HCT116 (cell line): ENCODE results near the gene FSTL4. TPM values are rescaled to one million over a fixed set of nuclear protein-coding genes. Genes with fewer than 3 reads are reported as not detected.

Experiments used
- ATAC-seq: fragments of 200-7000 bp; cut with Tn5 transposase; 2 replicates; pipeline ENCODE4 v1.9.1; 2020; ENCODE audit warnings: mild to moderate bottlenecking, moderate library complexity
- BruUV-seq: library from RNA; stranded (reverse); fragments of 400-500 nt; replicated peaks from 2 replicates; lab custom pipeline; 2021; lab: Mats Ljungman, UMichigan
- CTCF ChIA-PET: fragments of 300-600 bp; sonication (Branson Sonifier 250); formaldehyde crosslinking; loops from one replicate; lab custom pipeline; 2021; ENCODE audit warnings: antibody characterized with exemption; lab: Charles Lee
- POLR2A ChIA-PET: fragments of 300-600, 350-600 bp; sonication (Branson Sonifier 250); formaldehyde crosslinking; loops from one replicate; lab custom pipeline; 2021; ENCODE audit warnings: antibody characterized with exemption; lab: Charles Lee
- RAD21 ChIA-PET, 2 experiments: fragments of 300-600 bp; sonication (Branson Sonifier 250); formaldehyde crosslinking; loops; one replicate each; lab custom pipeline; 2023; ENCODE audit warnings: low total read pairs in 2 of 2; ENCODE audit not compliant: uncharacterized antibody in 2 of 2, unreplicated experiment in 2 of 2, low non-redundant PET in 1 of 2; lab: Charles Lee
- DNase-seq: peaks from one replicate; pipeline ENCODE4 v3.0.0-alpha.2; 2010; ENCODE audit warnings: low read depth, low spot score
- H2AFZ ChIP-seq: fragments of 200-600 bp; shearing (Covaris generic), sonication (generic); 2 replicates; pipeline ENCODE4 v1.6.1; 2017; ENCODE audit warnings: low read depth, mixed run types, mixed read lengths, antibody characterized with exemption, low read length; ENCODE audit not compliant: poor library complexity, severe bottlenecking
- H3K27ac ChIP-seq: 2 replicates; pipeline ENCODE4 v1.5.1; 2012; ENCODE audit warnings: low read depth, low read length
- H3K27me3 ChIP-seq: fragments of 200-600 bp; sonication (generic); 2 replicates; pipeline ENCODE4 v1.6.1; 2016; ENCODE audit warnings: mixed run types, low read length, mixed read lengths; ENCODE audit not compliant: insufficient read depth
- H3K36me3 ChIP-seq, 2 experiments: fragments of 200-500 bp in 1 of 2; fragments of 200-600 bp in 1 of 2; sonication (Bioruptor generic) in 1 of 2; sonication (generic) in 1 of 2; 2 replicates each; pipeline versions ENCODE4 v1.5.1 to v1.6.1; 2014 to 2016; ENCODE audit warnings: low read length in 2 of 2, inconsistent platforms in 1 of 2, mixed read lengths in 1 of 2, mixed run types in 1 of 2; ENCODE audit not compliant: insufficient read depth in 2 of 2, control insufficient read depth in 1 of 2
- H3K4me1 ChIP-seq, 2 experiments: fragments of 200-600 bp in 1 of 2; sonication (generic) in 1 of 2; 2 replicates each; pipeline versions ENCODE4 v1.5.1 to v1.6.1; 2012 to 2017; ENCODE audit warnings: low read length in 2 of 2, inconsistent platforms in 1 of 2, mild to moderate bottlenecking in 1 of 2, mixed read lengths in 1 of 2, mixed run types in 1 of 2, moderate library complexity in 1 of 2; ENCODE audit not compliant: insufficient read depth in 2 of 2, control insufficient read depth in 1 of 2
- H3K4me2 ChIP-seq: fragments of 200-600 bp; sonication (generic); 2 replicates; pipeline ENCODE4 v1.6.1; 2017; ENCODE audit warnings: mixed run types, low read length, mixed read lengths
- H3K4me3 ChIP-seq, 2 experiments: fragments of 200-600 bp in 1 of 2; sonication (generic) in 1 of 2; replicated peaks in 1 of 2; 2 replicates each; pipeline ENCODE4 v1.5.1; 2011 to 2016; ENCODE audit warnings: low read length in 2 of 2, control low read depth in 1 of 2, low read depth in 1 of 2, mild to moderate bottlenecking in 1 of 2, mixed read lengths in 1 of 2, mixed run types in 1 of 2
- H3K79me2 ChIP-seq: fragments of 200-600 bp; sonication (generic); 2 replicates; pipeline ENCODE4 v1.6.1; 2017; ENCODE audit warnings: mild to moderate bottlenecking, mixed run types, low read length, moderate library complexity, mixed read lengths; ENCODE audit not compliant: insufficient read depth
- H3K9ac ChIP-seq: fragments of 200-600 bp; sonication (generic); 2 replicates; pipeline ENCODE4 v1.6.1; 2016; ENCODE audit warnings: low read length, mixed read lengths
- H3K9me2 ChIP-seq: fragments of 200-600 bp; sonication (generic), shearing (Covaris generic); 2 replicates; pipeline ENCODE4 v1.6.1; 2017; ENCODE audit warnings: mixed run types, mild to moderate bottlenecking, moderate library complexity; ENCODE audit not compliant: insufficient read depth
- H3K9me3 ChIP-seq, 2 experiments: fragments of 200-500 bp in 1 of 2; fragments of 200-600 bp in 1 of 2; sonication (Bioruptor generic) in 1 of 2; sonication (generic) in 1 of 2; 2 replicates each; pipeline ENCODE4 v1.6.1; 2014 to 2017; ENCODE audit warnings: low read length in 2 of 2, mixed read lengths in 2 of 2, inconsistent platforms in 1 of 2, low read depth in 1 of 2, mild to moderate bottlenecking in 1 of 2, mixed run types in 1 of 2, moderate library complexity in 1 of 2; ENCODE audit not compliant: control insufficient read depth in 1 of 2, insufficient read depth in 1 of 2
- H4K20me1 ChIP-seq: fragments of 200-600 bp; sonication (generic), shearing (Covaris generic); 2 replicates; pipeline ENCODE4 v1.6.1; 2017; ENCODE audit warnings: mixed run types, mild to moderate bottlenecking, moderate library complexity; ENCODE audit not compliant: insufficient read depth
- CTCF ChIP-seq, 3 experiments: fragments of 200-600 bp in 1 of 3; sonication (generic) in 1 of 3; IDR thresholded peaks in 2 of 3; conservative IDR thresholded peaks in 1 of 3; 2 replicates each; pipeline ENCODE4 v1.5.1; 2012 to 2017; ENCODE audit warnings: low read depth in 2 of 3, low read length in 2 of 3, antibody characterized with exemption in 1 of 3, borderline replicate concordance in 1 of 3, control low read depth in 1 of 3, mild to moderate bottlenecking in 1 of 3, mixed read lengths in 1 of 3, mixed run types in 1 of 3, moderate library complexity in 1 of 3; ENCODE audit not compliant: insufficient read depth in 1 of 3
- EGR1 ChIP-seq: IDR thresholded peaks from 2 replicates; pipeline ENCODE4 v1.6.1; 2012; ENCODE audit warnings: low read depth
- ELF1 ChIP-seq: IDR thresholded peaks from 2 replicates; pipeline ENCODE4 v1.6.1; 2012; ENCODE audit warnings: low read depth, borderline replicate concordance
- EZH2 ChIP-seq: fragments of 200-600 bp; sonication (generic); IDR thresholded peaks from 2 replicates; pipeline ENCODE4 v1.6.1; 2017; ENCODE audit warnings: antibody characterized with exemption, mixed run types
- FOSL1 ChIP-seq: IDR thresholded peaks from 2 replicates; pipeline ENCODE4 v1.6.1; 2012; ENCODE audit warnings: low read depth
- JUND ChIP-seq: IDR thresholded peaks from 2 replicates; pipeline ENCODE4 v1.6.1; 2012
- MAX ChIP-seq: IDR thresholded peaks from 2 replicates; pipeline ENCODE4 v1.6.1; 2012
- RAD21 ChIP-seq: IDR thresholded peaks from 2 replicates; pipeline ENCODE4 v1.6.1; 2012; ENCODE audit warnings: low read depth, mild to moderate bottlenecking
- SP1 ChIP-seq: IDR thresholded peaks from 2 replicates; pipeline ENCODE4 v1.6.1; 2012; ENCODE audit warnings: low read depth
- SRF ChIP-seq: IDR thresholded peaks from 2 replicates; pipeline ENCODE4 v1.6.1; 2012; ENCODE audit warnings: low read depth
- TCF7L2 ChIP-seq: IDR thresholded peaks from 2 replicates; pipeline ENCODE4 v1.7.0; 2011; ENCODE audit warnings: borderline replicate concordance, inconsistent platforms; ENCODE audit not compliant: insufficient read depth, insufficient read length; ENCODE audit errors: extremely low read depth
- YY1 ChIP-seq: IDR thresholded peaks from 2 replicates; pipeline ENCODE4 v1.6.1; 2011; ENCODE audit warnings: low read length, low read depth, moderate library complexity, mild to moderate bottlenecking; ENCODE audit not compliant: insufficient replicate concordance; ENCODE audit errors: extremely low read depth
- ZFX ChIP-seq: fragments of 450-650 bp; IDR thresholded peaks from 2 replicates; pipeline ENCODE4 v1.6.1; 2017
- intact Hi-C: fragments of 100-400 bp; cut with micrococcal nuclease; formaldehyde crosslinking; loops from 2 replicates; pipeline ENCODE4 v1.10.0; 2022
- total RNA-seq: library from RNA; stranded (reverse); gene quantifications from one replicate; pipeline ENCODE4 v1.2.1, GENCODE V29; 2021; ENCODE audit not compliant: unreplicated experiment
- TF ChIP-seq, protein P1 (sequence below): IDR thresholded peaks from 2 replicates; pipeline ENCODE4 v1.6.1; 2012

Gene FSTL4
- total RNA-seq, 1 experiment from 2014 or later, result 0.37 TPM

- CTCF ChIA-PET, result no interaction called here
These were observed 407.1 kb downstream of the FSTL4 start for GRCh38 chr5:133205204-133205603.

More at GRCh38 chr5:133205204-133205603, 407.1 kb downstream of the FSTL4 start:
- no peak overlapping the region for H3K27ac ChIP-seq
- no peak overlapping the region for H2AFZ ChIP-seq
- no peak overlapping the region for H3K4me2 ChIP-seq
- H3K36me3 ChIP-seq, result no peaks in the 10 kb centered on the region
- peaks cover 4 to 10% of the 10 kb centered on the region in 2 experiments; a peak in 3 of 4 replicates for H3K4me1 ChIP-seq
- no peak overlapping the region for H3K9ac ChIP-seq
- H3K79me2 ChIP-seq, result no peaks in the 10 kb centered on the region
- no peaks in the 10 kb centered on the region for H4K20me1 ChIP-seq
- TF ChIP-seq RAD21 (no peak), YY1 (no peak), EZH2 (no peak), JUND (no peak), FOSL1 (no peak), TCF7L2 (no peak), CTCF (IDR thresholded peaks at IDR 0.05 in 2 of 3, conservative IDR thresholded peaks at IDR 0.05 in 1 of 3; ENCODE audit: borderline replicate concordance in 1 of 3, insufficient read depth in 1 of 3, low read depth in 2 of 3, low read length in 2 of 3) (no peak), ZFX (no peak), SRF (no peak), ELF1 (no peak), EGR1 (no peak), MAX (no peak), SP1 (no peak)
- TF ChIP-seq, protein P1, sequence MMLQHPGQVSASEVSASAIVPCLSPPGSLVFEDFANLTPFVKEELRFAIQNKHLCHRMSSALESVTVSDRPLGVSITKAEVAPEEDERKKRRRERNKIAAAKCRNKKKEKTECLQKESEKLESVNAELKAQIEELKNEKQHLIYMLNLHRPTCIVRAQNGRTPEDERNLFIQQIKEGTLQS, result no peak
- TF ChIP-seq, all 23 proteins: peak for 0
- POLR2A ChIA-PET, result no interaction called here
- RAD21 ChIA-PET, result no interaction called here
- no peaks in the 10 kb centered on the region for H3K9me2 ChIP-seq
- no peaks in the 10 kb centered on the region for H3K9me3 ChIP-seq
- no TSS peak for BruUV-seq
- ATAC-seq, result no peak
- no peak overlapping the region for H3K4me3 ChIP-seq
- H3K27me3 ChIP-seq, result no peaks in the 10 kb centered on the region; the same call in 1 of the 2 replicates
- DNase-seq, result no peak
- intact Hi-C loops, result no loop called here
